ENCODE data around the gene DMXL1. TPM values are rescaled to one million over a fixed set of nuclear protein-coding genes. Genes with fewer than 3 reads are reported as not detected.
"Not testable (repeated sequence)": the region's sequence is repeated elsewhere in the genome, so short reads cannot be mapped to it uniquely, and the experiment has no call there.

The DMXL1 gene
- polyA plus RNA-seq, 4 donors: 31.1 to 59.8 (median 53.3) TPM

- DNase-seq (ENCODE audit: low read depth in 4 of 4, low spot score in 3 of 4): no peak
Observed at GRCh38 chr5:119059740-119060255, 11.1 kb upstream of the DMXL1 start.

GRCh38 chr5:119063579-119064379 is 7.1 kb upstream of the DMXL1 start:
- no peak for DNase-seq (ENCODE audit: low read depth in 4 of 4, low spot score in 3 of 4)

GRCh38 chr5:119067450-119067849 is 3.4 kb upstream of the DMXL1 start:
- DNase-seq (ENCODE audit: low read depth in 4 of 4, low spot score in 3 of 4): no peak

GRCh38 chr5:119070578-119070827 is 384 bp upstream of the DMXL1 start:
- DNase-seq (ENCODE audit: low read depth in 4 of 4, low spot score in 3 of 4): no peak

- DNase-seq (ENCODE audit: low read depth in 4 of 4, low spot score in 3 of 4): peak in 2 of 4 donors; percentile 18 to 31
Observed at GRCh38 chr5:119071561-119071995, 691 bp downstream of the DMXL1 start.

GRCh38 chr5:119072496-119072895 is 1.6 kb downstream of the DMXL1 start:
- no peak for DNase-seq (ENCODE audit: low read depth in 4 of 4, low spot score in 3 of 4)

- not testable (repeated sequence) for DNase-seq (ENCODE audit: low read depth in 4 of 4, low spot score in 3 of 4)
Observed at GRCh38 chr5:119073746-119074337, 3.0 kb downstream of the DMXL1 start.

- no peak for DNase-seq (ENCODE audit: low read depth in 4 of 4, low spot score in 3 of 4)
Observed at GRCh38 chr5:119074419-119074818, 3.5 kb downstream of the DMXL1 start.

- not testable (repeated sequence) for DNase-seq (ENCODE audit: low read depth in 4 of 4, low spot score in 3 of 4)
Observed at GRCh38 chr5:119075269-119075668, 4.4 kb downstream of the DMXL1 start.

GRCh38 chr5:119076080-119076479 is 5.2 kb downstream of the DMXL1 start:
- no peak for DNase-seq (ENCODE audit: low read depth in 4 of 4, low spot score in 3 of 4)

- DNase-seq (ENCODE audit: low read depth in 4 of 4, low spot score in 3 of 4): no peak
Observed at GRCh38 chr5:119077444-119077843, 6.6 kb downstream of the DMXL1 start.

GRCh38 chr5:119078071-119078846 is 7.4 kb downstream of the DMXL1 start:
- DNase-seq (ENCODE audit: low read depth in 4 of 4, low spot score in 3 of 4): no peak

GRCh38 chr5:119078861-119079260 is 8.0 kb downstream of the DMXL1 start:
- no peak for DNase-seq (ENCODE audit: low read depth in 4 of 4, low spot score in 3 of 4)

GRCh38 chr5:119079318-119079921 is 8.5 kb downstream of the DMXL1 start:
- DNase-seq (ENCODE audit: low read depth in 4 of 4, low spot score in 3 of 4): no peak

GRCh38 chr5:119080936-119081335 is 10.0 kb downstream of the DMXL1 start:
- DNase-seq (ENCODE audit: low read depth in 4 of 4, low spot score in 3 of 4): no peak

- DNase-seq (ENCODE audit: low read depth in 4 of 4, low spot score in 3 of 4): no peak
Observed at GRCh38 chr5:119082691-119083090, 11.8 kb downstream of the DMXL1 start.

GRCh38 chr5:119083679-119084078 is 12.8 kb downstream of the DMXL1 start:
- DNase-seq (ENCODE audit: low read depth in 4 of 4, low spot score in 3 of 4): no peak

- DNase-seq (ENCODE audit: low read depth in 4 of 4, low spot score in 3 of 4): no peak
Observed at GRCh38 chr5:119088438-119088837, 17.6 kb downstream of the DMXL1 start.

- no peak for DNase-seq (ENCODE audit: low read depth in 4 of 4, low spot score in 3 of 4)
Observed at GRCh38 chr5:119095611-119096010, 24.7 kb downstream of the DMXL1 start.

- DNase-seq (ENCODE audit: low read depth in 4 of 4, low spot score in 3 of 4): no peak
Observed at GRCh38 chr5:119105971-119106370, 35.1 kb downstream of the DMXL1 start.

GRCh38 chr5:119112151-119112550 is 41.3 kb downstream of the DMXL1 start:
- no peak for DNase-seq (ENCODE audit: low read depth in 4 of 4, low spot score in 3 of 4)
